CD8-positive, alpha-beta memory T cell (primary cell): ENCODE data around the gene DNM1L. TPM values are rescaled to one million over a fixed set of nuclear protein-coding genes. Genes with fewer than 3 reads are reported as not detected.
A peak's percentile ranks its signal among the peaks of the same experiment; 100 is the strongest.
"Not testable (repeated sequence)": the region's sequence is repeated elsewhere in the genome, so short reads cannot be mapped to it uniquely, and the experiment has no call there.

Experiments used
- CTCF ChIA-PET: fragments of 350-600 bp; sonication (Branson Sonifier 250); formaldehyde crosslinking; loops from one replicate; lab custom pipeline; 2021; ENCODE audit warnings: antibody characterized with exemption; lab: Charles Lee
- POLR2A ChIA-PET: fragments of 350-600 bp; sonication (Branson Sonifier 250); formaldehyde crosslinking; loops from one replicate; lab custom pipeline; 2021; ENCODE audit warnings: antibody characterized with exemption; lab: Charles Lee
- DNase-seq, 5 donors: peaks; one replicate each; pipeline versions ENCODE4 v3.0.0 to v3.0.0-alpha.2; 2020 to 2022; ENCODE audit warnings: mixed read lengths in 1 of 5
- H3K27ac ChIP-seq: one replicate; pipeline ENCODE4 v1.7.0; 2013; ENCODE audit warnings: low read depth, mild to moderate bottlenecking, low read length, moderate library complexity
- H3K27me3 ChIP-seq: 2 replicates; pipeline ENCODE4 v1.7.0; 2013; ENCODE audit warnings: low read length, mild to moderate bottlenecking; ENCODE audit not compliant: insufficient read depth, poor library complexity, severe bottlenecking
- H3K36me3 ChIP-seq: 2 replicates; pipeline ENCODE4 v1.7.0; 2013; ENCODE audit warnings: mild to moderate bottlenecking, low read length, moderate library complexity; ENCODE audit not compliant: insufficient read depth
- H3K4me1 ChIP-seq: 2 replicates; pipeline ENCODE4 v1.7.0; 2013; ENCODE audit warnings: mild to moderate bottlenecking, low read length, moderate library complexity; ENCODE audit not compliant: insufficient read depth
- H3K4me3 ChIP-seq: 2 replicates; pipeline ENCODE4 v1.7.0; 2013; ENCODE audit warnings: mild to moderate bottlenecking, low read length
- H3K9me3 ChIP-seq: 2 replicates; pipeline ENCODE4 v1.7.0; 2013; ENCODE audit warnings: mild to moderate bottlenecking, low read length
- H3K27ac Mint-ChIP-seq, 8 donors: one replicate each; pipeline ENCODE4 v1.8.0; 2020 to 2021; ENCODE audit warnings: mixed read lengths in 8 of 8, mild to moderate bottlenecking in 6 of 8, inconsistent platforms in 3 of 8, moderate library complexity in 3 of 8
- H3K27me3 Mint-ChIP-seq, 2 donors: one replicate each; pipeline ENCODE4 v1.8.0; 2020 to 2021; ENCODE audit warnings: mixed read lengths in 2 of 2, mild to moderate bottlenecking in 1 of 2, moderate library complexity in 1 of 2
- H3K36me3 Mint-ChIP-seq, 3 donors: one replicate each; pipeline ENCODE4 v1.8.0; 2020 to 2021; ENCODE audit warnings: mixed read lengths in 3 of 3, inconsistent platforms in 1 of 3, mild to moderate bottlenecking in 1 of 3
- H3K4me1 Mint-ChIP-seq, 3 donors: one replicate each; pipeline ENCODE4 v1.8.0; 2020 to 2021; ENCODE audit warnings: mixed read lengths in 3 of 3, inconsistent platforms in 1 of 3, mild to moderate bottlenecking in 1 of 3
- H3K4me3 Mint-ChIP-seq, 7 donors: one replicate each; pipeline ENCODE4 v1.8.0; 2020 to 2021; ENCODE audit warnings: mixed read lengths in 7 of 7, mild to moderate bottlenecking in 6 of 7, moderate library complexity in 4 of 7, inconsistent platforms in 2 of 7
- H3K9me3 Mint-ChIP-seq, 5 donors: one replicate each; pipeline ENCODE4 v1.8.0; 2020 to 2022; ENCODE audit warnings: mixed read lengths in 5 of 5, mild to moderate bottlenecking in 3 of 5, moderate library complexity in 2 of 5, inconsistent platforms in 1 of 5
- polyA plus RNA-seq: library from polyadenylated mRNA; unstranded; fragments of 300-500 nt; fragmentation: Illumina TruSeq; gene quantifications from one replicate; pipeline ENCODE4 v1.2.3, GENCODE V29; 2021
- total RNA-seq, 2 experiments: library from RNA; stranded (reverse); gene quantifications; one replicate each; pipeline ENCODE4 v1.2.3, GENCODE V29; 2021

Gene DNM1L
- total and polyA plus RNA-seq, 3 experiments from 2014 or later: 30.2 to 68.0 (median 63.4) TPM

DNA sequence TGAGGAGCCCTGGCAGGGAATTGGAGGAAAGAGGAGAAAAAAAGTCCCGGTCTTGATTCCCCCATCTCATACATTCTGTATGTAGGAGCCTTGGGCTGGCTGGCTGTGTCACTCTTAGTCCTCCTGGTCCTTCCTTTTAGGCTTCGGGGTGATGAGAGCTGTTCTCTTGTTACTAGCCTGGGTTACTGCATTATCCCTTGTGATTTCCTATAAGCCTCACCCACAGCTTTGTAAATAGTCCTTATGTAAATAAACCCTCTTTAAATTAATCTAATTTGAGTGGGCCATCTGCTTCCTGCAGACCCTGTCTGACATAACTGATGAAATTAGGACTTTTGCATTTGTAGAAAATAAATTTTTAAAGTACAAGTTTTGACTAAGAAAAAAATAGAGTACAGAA, 19.2 kb downstream of the DNM1L start:
- H3K4me1 Mint-ChIP-seq: peaks cover 4 to 39% (median 31%) of the 10 kb centered on the region in 3 donors
- Histone ChIP-seq H3K9me3 (no peaks in the 10 kb centered on the region), H3K27me3 (no peaks in the 10 kb centered on the region), H3K4me3 (no peak overlapping the region), H3K36me3 (no peaks in the 10 kb centered on the region), H3K27ac (no peak overlapping the region), H3K4me1 (no peaks in the 10 kb centered on the region)
- no peak overlapping the region for H3K4me3 Mint-ChIP-seq
- H3K36me3 Mint-ChIP-seq: peaks cover 0 to 23% (median 6%) of the 10 kb centered on the region in 3 donors
- POLR2A ChIA-PET: interaction anchor here (0.6 kb wide), 1 partner anchor 681 kb away, joined by 3 read pairs; no protein-coding TSS in a partner anchor
- DNase-seq: no peak
- CTCF ChIA-PET: no interaction called here
- H3K27ac Mint-ChIP-seq: no peak overlapping the region
- no peaks in the 10 kb centered on the region for H3K9me3 Mint-ChIP-seq
- no peaks in the 10 kb centered on the region for H3K27me3 Mint-ChIP-seq

DNA sequence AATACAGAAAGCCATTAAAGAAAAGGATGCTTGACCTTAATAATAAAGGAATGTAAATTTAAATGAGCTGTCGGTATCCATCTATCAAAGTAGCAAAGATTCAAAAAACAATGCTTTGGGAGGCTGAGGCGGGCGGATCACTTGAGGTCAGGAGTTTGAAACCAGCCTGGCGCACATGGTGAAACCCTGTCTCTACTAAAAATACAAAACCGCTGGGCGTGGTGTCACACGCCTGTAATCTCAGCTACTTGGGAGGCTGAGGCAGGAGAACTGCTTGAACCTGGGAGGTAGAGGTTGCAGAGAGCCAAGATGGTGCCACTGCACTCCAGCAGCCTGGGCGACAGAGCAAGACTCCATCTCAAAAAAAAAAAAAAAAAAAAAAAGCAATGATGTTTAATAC, 20.3 kb downstream of the DNM1L start:
- H3K27me3 ChIP-seq, H3K27me3 Mint-ChIP-seq, H3K4me3 ChIP-seq, H3K9me3 Mint-ChIP-seq, H3K9me3 ChIP-seq, H3K27ac ChIP-seq, H3K4me1 ChIP-seq, H3K4me3 Mint-ChIP-seq, POLR2A ChIA-PET, CTCF ChIA-PET, H3K27ac Mint-ChIP-seq, H3K36me3 ChIP-seq, DNase-seq: not testable (repeated sequence)
- H3K4me1 Mint-ChIP-seq: peaks cover 4 to 27% (median 25%) of the 10 kb centered on the region in 3 donors
- H3K36me3 Mint-ChIP-seq: peaks cover 0 to 23% (median 6%) of the 10 kb centered on the region in 3 donors

DNA sequence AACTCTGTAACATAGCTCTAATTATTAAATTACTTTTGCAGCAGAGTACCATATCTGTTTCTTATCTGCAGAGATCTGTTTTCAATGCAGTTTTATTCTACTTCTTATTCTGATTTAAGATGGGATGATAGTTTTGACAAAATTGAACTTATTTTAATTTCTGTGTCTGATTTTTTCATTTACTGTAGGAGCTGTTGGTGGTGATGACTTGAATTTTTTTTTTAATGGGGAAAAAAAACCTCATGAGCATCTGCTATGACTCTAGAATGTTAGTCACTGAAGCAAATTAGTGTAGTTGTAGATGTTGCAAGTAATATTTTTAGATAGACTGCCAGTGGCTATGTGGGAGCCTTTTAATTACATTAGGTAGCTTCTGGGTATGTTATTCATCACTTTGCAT, 23.4 kb downstream of the DNM1L start:
- Mint-ChIP-seq H3K27me3 (no peaks in the 10 kb centered on the region), H3K9me3 (no peaks in the 10 kb centered on the region), H3K4me3 (no peak overlapping the region), H3K36me3 (peaks cover 0 to 34% (median 3%) of the 10 kb centered on the region in 3 donors), H3K27ac (no peak overlapping the region), H3K4me1 (peaks cover 7 to 21% (median 20%) of the 10 kb centered on the region in 3 donors)
- H3K4me1 ChIP-seq: no peaks in the 10 kb centered on the region
- H3K27ac ChIP-seq: no peak overlapping the region
- H3K9me3 ChIP-seq: no peaks in the 10 kb centered on the region
- no peak overlapping the region for H3K4me3 ChIP-seq
- H3K36me3 ChIP-seq: peaks cover 3% of the 10 kb centered on the region
- no peak for DNase-seq
- ChIA-PET POLR2A (no interaction called here), CTCF (no interaction called here)
- no peaks in the 10 kb centered on the region for H3K27me3 ChIP-seq

DNA sequence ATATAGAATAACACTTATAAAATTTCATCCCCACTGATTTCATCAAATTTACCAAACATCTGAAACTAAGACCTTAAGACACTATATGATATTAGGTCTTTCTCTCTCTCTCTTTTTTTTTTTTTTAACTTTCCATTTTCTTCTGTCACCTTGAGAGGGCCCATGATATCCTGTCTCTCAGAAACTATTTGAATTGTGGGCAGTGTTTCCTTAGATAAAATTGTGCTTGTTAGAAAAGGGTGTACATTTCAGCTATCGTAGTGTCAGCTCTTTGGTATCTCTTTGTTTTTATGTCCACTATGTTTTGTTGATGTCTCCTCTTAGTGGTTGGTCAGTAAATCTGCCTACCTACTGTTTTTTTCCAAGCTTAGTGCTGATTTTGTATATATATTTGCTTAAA, 23.8 kb downstream of the DNM1L start:
- Mint-ChIP-seq H3K9me3 (no peaks in the 10 kb centered on the region), H3K4me1 (peaks cover 7 to 19% (median 18%) of the 10 kb centered on the region in 3 donors), H3K27ac (peak overlapping the region in 1 of 8 donors; percentile 9), H3K36me3 (peaks cover 0 to 36% (median 3%) of the 10 kb centered on the region in 3 donors), H3K4me3 (no peak overlapping the region), H3K27me3 (no peaks in the 10 kb centered on the region)
- no peaks in the 10 kb centered on the region for H3K9me3 ChIP-seq
- H3K27me3 ChIP-seq: no peaks in the 10 kb centered on the region
- POLR2A ChIA-PET: interaction anchor here (0.6 kb wide), 1 partner anchor 52 kb away, joined by 8 read pairs; no protein-coding TSS in a partner anchor
- peaks cover 3% of the 10 kb centered on the region for H3K36me3 ChIP-seq
- H3K4me1 ChIP-seq: no peaks in the 10 kb centered on the region
- no peak for DNase-seq
- CTCF ChIA-PET: no interaction called here
- no peak overlapping the region for H3K4me3 ChIP-seq
- no peak overlapping the region for H3K27ac ChIP-seq

DNA sequence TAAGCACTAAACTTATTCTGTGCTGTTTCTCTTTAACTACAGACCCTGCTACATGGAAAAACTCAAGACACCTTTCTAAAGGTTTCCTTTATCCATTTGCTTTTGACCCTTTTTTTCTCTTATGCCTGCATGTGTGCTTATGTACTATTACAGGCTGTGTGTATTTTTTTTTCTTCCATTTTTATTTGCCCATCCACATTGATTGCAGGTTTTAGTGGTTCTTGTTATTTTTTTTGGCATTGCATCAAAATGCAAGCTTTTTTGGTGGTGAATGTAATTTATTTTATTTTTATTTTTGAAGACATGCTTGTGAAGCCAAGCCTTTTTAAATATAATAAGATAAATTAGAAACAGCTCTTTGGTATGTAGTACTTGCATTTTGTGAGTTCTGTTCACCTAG, 26.7 kb downstream of the DNM1L start:
- Mint-ChIP-seq H3K36me3 (peaks cover 0 to 51% (median 5%) of the 10 kb centered on the region in 3 donors), H3K4me3 (no peak overlapping the region), H3K4me1 (peaks cover 4 to 14% (median 6%) of the 10 kb centered on the region in 3 donors), H3K27ac (no peak overlapping the region), H3K27me3 (no peaks in the 10 kb centered on the region), H3K9me3 (no peaks in the 10 kb centered on the region)
- no peak for DNase-seq
- ChIA-PET POLR2A (no interaction called here), CTCF (no interaction called here)
- no peak overlapping the region for H3K4me3 ChIP-seq
- no peaks in the 10 kb centered on the region for H3K9me3 ChIP-seq
- peaks cover 3% of the 10 kb centered on the region for H3K36me3 ChIP-seq
- H3K27ac ChIP-seq: no peak overlapping the region
- no peaks in the 10 kb centered on the region for H3K4me1 ChIP-seq
- no peaks in the 10 kb centered on the region for H3K27me3 ChIP-seq

DNA sequence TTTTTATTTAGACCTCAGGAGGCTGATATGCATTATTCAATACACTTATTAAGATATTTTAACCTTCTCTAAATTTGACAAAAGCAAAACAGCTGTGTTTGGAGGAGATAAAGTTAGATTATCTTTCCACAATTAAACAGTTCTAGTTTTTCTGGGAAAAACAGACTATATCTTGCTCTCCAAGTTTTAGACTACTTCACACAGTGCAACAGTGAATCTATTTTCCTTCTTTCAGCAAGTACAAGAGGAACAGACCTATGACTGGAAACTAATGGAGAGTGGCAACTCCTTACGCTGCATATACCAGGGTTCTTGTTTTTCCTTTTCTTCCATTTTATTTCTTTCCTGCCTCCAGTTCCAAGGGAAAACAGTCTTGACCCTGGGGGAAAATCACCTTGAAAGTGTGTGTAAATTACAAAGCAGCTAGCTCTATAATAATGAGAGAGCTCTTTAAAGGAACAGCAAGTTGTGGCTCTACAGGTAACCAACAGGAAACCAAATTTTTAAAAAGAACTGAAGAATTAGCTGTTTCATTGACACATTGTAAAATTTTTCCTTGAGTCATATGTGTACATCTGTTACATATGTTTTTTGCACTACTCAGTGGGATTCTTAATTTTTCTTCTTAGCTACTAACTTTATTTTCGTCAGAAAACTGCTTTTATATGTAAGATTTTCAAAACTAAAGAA, 27.4 kb downstream of the DNM1L start:
- ChIA-PET POLR2A (no interaction called here), CTCF (no interaction called here)
- Histone ChIP-seq H3K27me3 (no peaks in the 10 kb centered on the region), H3K9me3 (no peaks in the 10 kb centered on the region), H3K4me1 (no peaks in the 10 kb centered on the region), H3K4me3 (no peak overlapping the region), H3K27ac (peak overlapping the region; percentile 24), H3K36me3 (peaks cover 5% of the 10 kb centered on the region)
- Mint-ChIP-seq H3K36me3 (peaks cover 5 to 53% (median 7%) of the 10 kb centered on the region in 3 donors), H3K27me3 (no peaks in the 10 kb centered on the region), H3K27ac (peak overlapping the region in 1 of 8 donors; percentile 73), H3K4me1 (peaks cover 4 to 10% (median 6%) of the 10 kb centered on the region in 3 donors), H3K4me3 (no peak overlapping the region), H3K9me3 (no peaks in the 10 kb centered on the region)
- DNase-seq: no peak

DNA sequence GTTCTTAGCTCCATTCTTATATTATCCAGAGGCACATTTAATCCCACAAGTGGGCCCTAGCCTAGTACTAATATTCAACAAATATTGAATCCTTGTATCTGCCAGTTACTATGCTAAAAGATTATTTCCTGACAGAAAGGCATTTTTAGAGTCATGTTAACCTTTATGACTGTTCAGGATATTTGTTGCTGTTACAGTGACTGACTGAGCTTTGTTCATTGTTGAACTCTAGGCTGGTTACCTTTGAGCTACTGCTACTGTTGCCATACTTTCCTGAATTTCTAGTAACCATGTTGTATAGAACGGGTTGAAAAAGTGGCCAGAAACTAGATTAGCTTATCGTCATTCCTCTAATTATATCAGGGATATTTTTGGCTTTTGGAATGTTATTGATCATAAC, 29.8 kb downstream of the DNM1L start:
- no peak overlapping the region for H3K27ac ChIP-seq
- Mint-ChIP-seq H3K4me1 (peaks cover 3 to 10% (median 4%) of the 10 kb centered on the region in 3 donors), H3K27ac (peak overlapping the region in 2 of 8 donors; percentile 32 to 48), H3K27me3 (no peaks in the 10 kb centered on the region), H3K4me3 (no peak overlapping the region), H3K36me3 (peaks cover 5 to 60% (median 16%) of the 10 kb centered on the region in 3 donors), H3K9me3 (no peaks in the 10 kb centered on the region)
- ChIA-PET POLR2A (no interaction called here), CTCF (no interaction called here)
- H3K27me3 ChIP-seq: no peaks in the 10 kb centered on the region
- H3K9me3 ChIP-seq: no peaks in the 10 kb centered on the region
- no peak for DNase-seq
- H3K36me3 ChIP-seq: peaks cover 19% of the 10 kb centered on the region
- H3K4me1 ChIP-seq: no peaks in the 10 kb centered on the region
- no peak overlapping the region for H3K4me3 ChIP-seq

DNA sequence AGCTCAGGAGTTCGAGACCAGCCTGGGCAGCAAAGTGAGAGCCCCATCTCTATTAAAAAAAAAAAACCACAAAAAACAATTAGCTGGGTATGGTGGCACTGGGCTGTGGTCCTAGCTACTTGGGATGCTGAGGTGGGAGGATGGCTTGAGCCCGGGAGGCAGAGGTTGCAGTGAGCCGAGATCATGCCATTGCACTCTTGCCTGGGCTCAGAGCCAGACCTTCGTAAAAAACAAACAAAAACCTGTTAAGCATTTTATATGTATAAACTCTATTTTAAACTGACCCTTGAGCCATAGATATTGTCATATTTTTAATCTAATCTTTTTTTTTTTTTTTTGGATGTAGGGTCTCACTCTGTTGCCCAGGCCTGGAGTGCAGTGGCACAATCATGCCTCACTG, 35.7 kb downstream of the DNM1L start:
- DNase-seq: no peak
- H3K36me3 Mint-ChIP-seq: peaks cover 5 to 50% (median 17%) of the 10 kb centered on the region in 3 donors
- Histone ChIP-seq H3K36me3 (peaks cover 22% of the 10 kb centered on the region), H3K4me1 (no peaks in the 10 kb centered on the region), H3K27me3 (no peaks in the 10 kb centered on the region), H3K27ac (no peak overlapping the region), H3K4me3 (no peak overlapping the region), H3K9me3 (no peaks in the 10 kb centered on the region)
- H3K27ac Mint-ChIP-seq: no peak overlapping the region
- H3K4me3 Mint-ChIP-seq: no peak overlapping the region
- POLR2A ChIA-PET: no interaction called here
- no peaks in the 10 kb centered on the region for H3K27me3 Mint-ChIP-seq
- CTCF ChIA-PET: no interaction called here
- no peaks in the 10 kb centered on the region for H3K4me1 Mint-ChIP-seq
- H3K9me3 Mint-ChIP-seq: no peaks in the 10 kb centered on the region
